Upper lobe of right lung (tissue), 1 donor: ENCODE measurements around the gene SPART. TPM values are rescaled to one million over a fixed set of nuclear protein-coding genes. Genes with fewer than 3 reads are reported as not detected.

Experiments used
- ATAC-seq: fragments of 200-7000 bp; cut with Tn5 transposase; one replicate; pipeline ENCODE4 v1.9.1; 2020; ENCODE audit warnings: mild to moderate bottlenecking, moderate library complexity
- DNase-seq: peaks from one replicate; pipeline ENCODE4 v3.0.0-alpha.2; 2020
- H3K27ac ChIP-seq: fragments of 200-600 bp; one replicate; pipeline ENCODE4 v1.8.0; 2022
- H3K27me3 ChIP-seq: fragments of 200-600 bp; one replicate; pipeline ENCODE4 v1.8.0; 2022; ENCODE audit warnings: mild to moderate bottlenecking
- H3K36me3 ChIP-seq: fragments of 200-600 bp; one replicate; pipeline ENCODE4 v1.8.0; 2022
- H3K4me1 ChIP-seq: fragments of 200-600 bp; one replicate; pipeline ENCODE4 v1.8.0; 2022
- H3K4me3 ChIP-seq: fragments of 200-600 bp; one replicate; pipeline ENCODE4 v1.8.0; 2022; ENCODE audit warnings: mild to moderate bottlenecking
- H3K9me3 ChIP-seq: fragments of 200-600 bp; one replicate; pipeline ENCODE4 v1.8.0; 2022
- intact Hi-C: fragments of 100-400 bp; cut with DNase I; formaldehyde crosslinking; loops from one replicate; pipeline ENCODE4 v1.11.0; 2022
- total RNA-seq: library from RNA; stranded (reverse); fragmentation: NEBNext Ultra II Directional; extraction: Animal tissue kit (Norgen Biotek cat#: 25700); gene quantifications from one replicate; pipeline ENCODE4 v1.2.1, GENCODE V29; 2021
- TF ChIP-seq, protein P1 (sequence below): fragments of 200-600 bp; IDR thresholded peaks from one replicate; pipeline ENCODE4 v1.8.0; 2022; ENCODE audit warnings: antibody characterized with exemption
- donor health status: DM: no; HTN: yes; CAD: no; lungs with severe emphysema.

Gene SPART
- total RNA-seq, 1 donor from 2014 or later, result 86.8 TPM

DNA sequence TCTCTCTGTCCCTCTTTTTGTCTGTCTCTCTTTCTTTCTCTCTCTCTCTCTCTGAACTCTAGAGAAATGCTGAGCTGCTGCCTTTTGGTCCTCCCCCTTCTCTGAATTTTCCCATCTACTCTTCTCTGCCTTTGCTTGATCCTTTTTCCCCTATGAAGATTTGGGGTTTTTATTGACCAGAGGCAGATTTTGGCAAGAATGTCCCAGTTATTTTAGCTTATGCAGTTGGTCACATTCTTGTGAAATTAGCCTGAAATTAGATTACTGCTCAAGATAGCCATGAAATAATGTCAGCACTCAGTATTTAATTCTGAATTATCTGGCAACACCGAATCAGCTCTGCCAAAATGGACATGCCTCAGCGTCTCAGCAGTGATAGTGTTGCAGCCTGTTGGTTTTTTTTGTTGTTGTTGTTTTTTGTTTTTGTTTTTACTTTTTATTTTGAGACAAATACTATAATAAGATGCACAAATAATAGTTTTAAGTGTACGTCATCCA is 17.2 kb upstream of the SPART start:
- Histone ChIP-seq H3K27me3 (no peaks in the 10 kb centered on the region), H3K27ac (no peak overlapping the region), H3K36me3 (no peaks in the 10 kb centered on the region), H3K4me1 (no peaks in the 10 kb centered on the region), H3K9me3 (no peaks in the 10 kb centered on the region), H3K4me3 (no peak overlapping the region)
- TF ChIP-seq, protein P1, sequence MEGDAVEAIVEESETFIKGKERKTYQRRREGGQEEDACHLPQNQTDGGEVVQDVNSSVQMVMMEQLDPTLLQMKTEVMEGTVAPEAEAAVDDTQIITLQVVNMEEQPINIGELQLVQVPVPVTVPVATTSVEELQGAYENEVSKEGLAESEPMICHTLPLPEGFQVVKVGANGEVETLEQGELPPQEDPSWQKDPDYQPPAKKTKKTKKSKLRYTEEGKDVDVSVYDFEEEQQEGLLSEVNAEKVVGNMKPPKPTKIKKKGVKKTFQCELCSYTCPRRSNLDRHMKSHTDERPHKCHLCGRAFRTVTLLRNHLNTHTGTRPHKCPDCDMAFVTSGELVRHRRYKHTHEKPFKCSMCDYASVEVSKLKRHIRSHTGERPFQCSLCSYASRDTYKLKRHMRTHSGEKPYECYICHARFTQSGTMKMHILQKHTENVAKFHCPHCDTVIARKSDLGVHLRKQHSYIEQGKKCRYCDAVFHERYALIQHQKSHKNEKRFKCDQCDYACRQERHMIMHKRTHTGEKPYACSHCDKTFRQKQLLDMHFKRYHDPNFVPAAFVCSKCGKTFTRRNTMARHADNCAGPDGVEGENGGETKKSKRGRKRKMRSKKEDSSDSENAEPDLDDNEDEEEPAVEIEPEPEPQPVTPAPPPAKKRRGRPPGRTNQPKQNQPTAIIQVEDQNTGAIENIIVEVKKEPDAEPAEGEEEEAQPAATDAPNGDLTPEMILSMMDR, result no peak
- intact Hi-C loops, result no loop called here
- DNase-seq (no peak), ATAC-seq (no peak)

DNA sequence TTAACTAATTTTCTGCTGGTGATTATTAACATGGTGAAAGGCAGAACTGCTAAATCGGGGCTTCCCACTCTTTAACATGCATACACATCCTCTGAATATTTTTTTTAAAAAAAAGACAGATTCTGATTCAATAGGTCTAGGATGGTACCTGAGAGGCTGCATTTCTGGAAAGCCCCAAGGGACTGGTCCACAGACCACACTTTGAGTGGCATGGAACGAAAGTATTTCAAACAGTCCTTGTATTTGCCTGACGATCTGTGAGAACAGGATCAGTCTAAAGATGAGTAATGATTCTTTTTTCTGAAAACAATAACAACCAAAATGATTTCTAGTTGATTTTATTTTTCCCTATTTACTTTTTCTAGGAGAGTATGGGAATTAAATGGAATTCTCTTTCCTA is 16.7 kb upstream of the SPART start:
- DNase-seq, result no peak
- Histone ChIP-seq H3K4me3 (no peak overlapping the region), H3K27ac (no peak overlapping the region), H3K9me3 (no peaks in the 10 kb centered on the region), H3K36me3 (no peaks in the 10 kb centered on the region), H3K4me1 (no peaks in the 10 kb centered on the region), H3K27me3 (no peaks in the 10 kb centered on the region)
- TF ChIP-seq, protein P1, result no peak
- intact Hi-C loops, result no loop called here
- no peak for ATAC-seq

DNA sequence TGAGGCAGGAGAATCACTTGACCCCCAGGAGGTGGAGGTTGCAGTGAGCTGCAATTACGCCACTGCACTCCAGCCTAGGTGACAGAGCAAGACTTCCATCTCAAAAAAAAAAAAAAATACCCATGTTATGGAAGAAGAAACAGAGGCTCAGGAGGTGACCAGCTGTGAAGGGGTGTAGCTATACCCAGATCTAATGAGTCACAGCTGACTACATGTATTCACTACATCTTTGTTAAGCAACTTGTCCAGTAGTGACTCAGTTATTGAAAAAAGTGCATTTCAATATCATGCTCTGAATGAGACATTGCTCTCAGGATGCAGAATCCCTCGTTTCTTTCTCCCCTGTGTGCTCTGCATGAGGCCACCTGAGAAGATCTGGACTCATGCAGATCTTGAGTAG is 16.1 kb upstream of the SPART start:
- Histone ChIP-seq H3K36me3 (no peaks in the 10 kb centered on the region), H3K27me3 (no peaks in the 10 kb centered on the region), H3K4me3 (no peak overlapping the region), H3K27ac (no peak overlapping the region), H3K9me3 (no peaks in the 10 kb centered on the region), H3K4me1 (no peaks in the 10 kb centered on the region)
- TF ChIP-seq, protein P1, result no peak
- intact Hi-C loops, result no loop called here
- no peak for ATAC-seq
- no peak for DNase-seq

DNA sequence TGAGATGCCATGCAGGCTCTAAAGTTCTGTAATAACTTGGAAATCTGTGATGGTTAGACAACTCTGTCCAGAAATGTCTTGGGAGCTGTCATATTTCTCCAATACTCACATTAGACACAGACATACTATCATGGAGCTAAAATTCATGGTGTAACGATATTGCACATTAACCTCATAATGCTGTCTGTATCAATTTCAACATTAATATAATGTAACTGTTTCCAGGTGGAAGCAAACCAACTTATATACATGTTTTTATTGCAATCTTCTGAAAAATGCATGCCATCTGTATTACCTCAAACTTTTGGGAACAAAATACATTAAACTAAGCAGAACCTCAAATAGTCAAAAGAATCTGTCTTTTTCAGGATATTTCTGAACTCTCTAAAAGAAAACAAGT is 14.7 kb upstream of the SPART start:
- Histone ChIP-seq H3K4me3 (no peak overlapping the region), H3K9me3 (no peaks in the 10 kb centered on the region), H3K4me1 (no peaks in the 10 kb centered on the region), H3K27me3 (no peaks in the 10 kb centered on the region), H3K27ac (no peak overlapping the region), H3K36me3 (no peaks in the 10 kb centered on the region)
- DNase-seq, result no peak
- intact Hi-C loops, result no loop called here
- no peak for ATAC-seq
- TF ChIP-seq, protein P1, result no peak

DNA sequence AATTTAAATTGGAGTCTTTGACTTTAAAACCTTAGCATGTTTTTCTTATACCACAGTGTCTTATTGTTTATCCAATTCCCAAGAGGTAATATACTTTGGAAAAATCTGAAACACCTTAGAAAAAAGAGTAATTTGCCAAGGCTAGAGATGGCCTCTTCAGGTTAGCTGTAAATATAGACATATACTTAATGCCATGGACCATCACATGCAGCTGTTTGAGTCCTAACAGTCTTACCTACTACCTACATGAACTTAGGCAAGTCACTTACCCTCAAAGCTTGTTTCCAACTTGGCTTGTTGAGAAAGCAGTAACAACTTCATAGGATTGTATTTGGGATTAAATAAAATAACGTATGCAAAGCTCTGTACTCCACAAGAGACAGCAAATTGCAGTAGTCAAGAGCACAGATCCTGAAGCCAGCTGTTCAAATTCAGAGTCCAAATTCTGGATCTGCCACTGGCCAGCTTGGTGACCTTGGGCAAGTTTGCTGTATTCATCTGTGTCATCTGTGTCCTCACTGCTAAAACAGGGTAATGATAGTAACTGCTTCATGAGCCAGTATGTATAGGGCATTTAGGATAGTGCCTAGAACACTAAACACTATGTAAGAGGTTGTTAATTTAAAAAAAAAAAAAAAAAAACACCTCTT is 13.2 kb upstream of the SPART start:
- Histone ChIP-seq H3K4me3 (no peak overlapping the region), H3K27ac (no peak overlapping the region), H3K4me1 (no peaks in the 10 kb centered on the region), H3K36me3 (no peaks in the 10 kb centered on the region), H3K9me3 (no peaks in the 10 kb centered on the region), H3K27me3 (no peaks in the 10 kb centered on the region)
- ATAC-seq (no peak), DNase-seq (no peak)
- TF ChIP-seq, protein P1, result no peak
- intact Hi-C loops, result no loop called here
